GM06990 (cell line): ENCODE measurements around the gene FTO.
A peak's percentile ranks its signal among the peaks of the same experiment; 100 is the strongest.

Experiments used
- DNase-seq: peaks from one replicate; pipeline ENCODE4 v3.0.0-alpha.2; 2011; ENCODE audit not compliant: insufficient read length; ENCODE audit errors: extremely low read depth
- H3K27me3 ChIP-seq: replicated peaks from 2 replicates; pipeline ENCODE4 v1.6.0; 2011; ENCODE audit warnings: low read length; ENCODE audit not compliant: control insufficient read depth, insufficient read depth
- H3K36me3 ChIP-seq: 2 replicates; pipeline ENCODE4 v1.5.1; 2011; ENCODE audit warnings: low read length; ENCODE audit not compliant: control insufficient read depth, insufficient read depth
- H3K4me3 ChIP-seq: replicated peaks from 2 replicates; pipeline ENCODE4 v1.5.1; 2011; ENCODE audit warnings: low read depth, mild to moderate bottlenecking, control low read depth, low read length
- CTCF ChIP-seq: IDR thresholded peaks from 2 replicates; pipeline ENCODE4 v1.5.1; 2011; ENCODE audit warnings: low read length, control low read depth, mild to moderate bottlenecking, inconsistent platforms; ENCODE audit not compliant: insufficient read depth, poor library complexity, severe bottlenecking

The FTO gene

GRCh38 chr16:54070789-54071343, 366.9 kb downstream of the FTO start:
- peak; percentile 8 for DNase-seq
- Histone ChIP-seq H3K27me3 (no peaks in the 10 kb centered on the region), H3K4me3 (no peak overlapping the region), H3K36me3 (no peaks in the 10 kb centered on the region)
- no peak for TF ChIP-seq CTCF

- TF ChIP-seq CTCF: no peak
- no peaks in the 10 kb centered on the region for H3K36me3 ChIP-seq
- DNase-seq: no peak
- H3K27me3 ChIP-seq: no peaks in the 10 kb centered on the region
- H3K4me3 ChIP-seq: no peak overlapping the region
Measured at GRCh38 chr16:54071514-54071913, 367.6 kb downstream of the FTO start.

GRCh38 chr16:54072237-54072636, 368.3 kb downstream of the FTO start:
- DNase-seq: no peak
- H3K36me3 ChIP-seq: no peaks in the 10 kb centered on the region
- no peak for TF ChIP-seq CTCF
- H3K4me3 ChIP-seq: no peak overlapping the region
- no peaks in the 10 kb centered on the region for H3K27me3 ChIP-seq

- TF ChIP-seq CTCF: no peak
- no peaks in the 10 kb centered on the region for H3K36me3 ChIP-seq
- no peaks in the 10 kb centered on the region for H3K27me3 ChIP-seq
- DNase-seq: no peak
- no peak overlapping the region for H3K4me3 ChIP-seq
Measured at GRCh38 chr16:54073356-54073755, 369.4 kb downstream of the FTO start.

- no peaks in the 10 kb centered on the region for H3K36me3 ChIP-seq
- TF ChIP-seq CTCF: no peak
- DNase-seq: no peak
- H3K4me3 ChIP-seq: no peak overlapping the region
- H3K27me3 ChIP-seq: no peaks in the 10 kb centered on the region
Measured at GRCh38 chr16:54075446-54075845, 371.5 kb downstream of the FTO start.

- no peak for TF ChIP-seq CTCF
- H3K36me3 ChIP-seq: no peaks in the 10 kb centered on the region
- no peaks in the 10 kb centered on the region for H3K27me3 ChIP-seq
- no peak overlapping the region for H3K4me3 ChIP-seq
- DNase-seq: no peak
Measured at GRCh38 chr16:54076006-54076504, 372.1 kb downstream of the FTO start.
